B cell (primary cell): ENCODE data around the gene FOXL1. TPM values are rescaled to one million over a fixed set of nuclear protein-coding genes. Genes with fewer than 3 reads are reported as not detected.
"Not testable (repeated sequence)": the region's sequence is repeated elsewhere in the genome, so short reads cannot be mapped to it uniquely, and the experiment has no call there.

Source experiments
- ATAC-seq: fragments of 200-7000 bp; cut with Tn5 transposase; one replicate; pipeline ENCODE4 v1.10.0; 2021; ENCODE audit warnings: low read depth, mild to moderate bottlenecking, moderate number of reproducible peaks, moderate library complexity
- CTCF ChIA-PET: fragments of 350-600 bp; sonication (Branson Sonifier 250); formaldehyde crosslinking; loops from one replicate; lab custom pipeline; 2021; ENCODE audit warnings: antibody characterized with exemption, inconsistent platforms; lab: Charles Lee
- POLR2A ChIA-PET: fragments of 350-600 bp; sonication (Branson Sonifier 250); formaldehyde crosslinking; loops from one replicate; lab custom pipeline; 2021; ENCODE audit warnings: antibody characterized with exemption; lab: Charles Lee
- DNase-seq: peaks from one replicate; pipeline ENCODE4 v3.0.0; 2013
- H2AFZ ChIP-seq: 2 replicates; pipeline ENCODE4 v1.6.1; 2012; ENCODE audit warnings: mild to moderate bottlenecking, low read depth, low read length; ENCODE audit not compliant: insufficient read depth, poor library complexity, severe bottlenecking
- H3K27ac ChIP-seq, 2 donors: 1 replicate in 1 of 2; 2 replicates in 1 of 2; pipeline ENCODE4 v1.5.1; 2012 to 2013; ENCODE audit warnings: low read length in 2 of 2, mild to moderate bottlenecking in 2 of 2, moderate library complexity in 1 of 2
- H3K27me3 ChIP-seq, 4 experiments: fragments of 200-600 bp in 1 of 4; sonication (generic) in 1 of 4; replicated peaks in 1 of 4; 1 replicate in 2 of 4; 2 replicates in 2 of 4; pipeline versions ENCODE4 v1.6.1 to v1.7.0; 2013 to 2016; ENCODE audit warnings: low read length in 3 of 4, mild to moderate bottlenecking in 2 of 4, mixed read lengths in 1 of 4, moderate library complexity in 1 of 4; ENCODE audit not compliant: insufficient read depth in 4 of 4, control insufficient read depth in 3 of 4; ENCODE audit errors: control extremely low read depth in 1 of 4
- H3K36me3 ChIP-seq, 2 experiments: replicated peaks in 1 of 2; 1 replicate in 1 of 2; 2 replicates in 1 of 2; pipeline versions ENCODE4 v1.6.1 to v1.7.1; 2013; ENCODE audit warnings: low read length in 1 of 2; ENCODE audit not compliant: insufficient read depth in 2 of 2, control insufficient read depth in 1 of 2; ENCODE audit errors: control extremely low read depth in 1 of 2, extremely low read depth in 1 of 2
- H3K4me1 ChIP-seq, 2 donors: fragments of 200-600 bp in 1 of 2; sonication (generic) in 1 of 2; 1 replicate in 1 of 2; 2 replicates in 1 of 2; pipeline versions ENCODE4 v1.5.1 to v1.6.1; 2013 to 2017; ENCODE audit warnings: low read length in 2 of 2; ENCODE audit not compliant: control insufficient read depth in 2 of 2, insufficient read depth in 2 of 2
- H3K4me2 ChIP-seq: replicated peaks from 2 replicates; pipeline ENCODE3; 2012; ENCODE audit warnings: mild to moderate bottlenecking, low read depth, low read length; ENCODE audit not compliant: poor library complexity, severe bottlenecking
- H3K4me3 ChIP-seq, 5 experiments: fragments of 200-600 bp in 1 of 5; sonication (generic) in 1 of 5; 1 replicate in 3 of 5; 2 replicates in 2 of 5; pipeline versions ENCODE4 v1.5.1 to v1.7.0; 2011 to 2016; ENCODE audit warnings: low read length in 4 of 5, mild to moderate bottlenecking in 4 of 5, low read depth in 2 of 5, control low read depth in 1 of 5, moderate library complexity in 1 of 5; ENCODE audit not compliant: insufficient read depth in 1 of 5; ENCODE audit errors: control extremely low read depth in 1 of 5, extremely low read depth in 1 of 5
- H3K79me2 ChIP-seq: fragments of 200-600 bp; sonication (generic); one replicate; pipeline ENCODE4 v1.6.0; 2016; ENCODE audit warnings: low read length; ENCODE audit not compliant: control insufficient read depth, insufficient read depth
- H3K9ac ChIP-seq: fragments of 200-600 bp; sonication (generic); 2 replicates; pipeline ENCODE4 v1.6.1; 2017; ENCODE audit warnings: mild to moderate bottlenecking, low read length, moderate library complexity
- H3K9me3 ChIP-seq, 3 donors: one replicate each; pipeline versions ENCODE4 v1.6.1 to v1.7.1; 2013; ENCODE audit warnings: low read length in 2 of 3; ENCODE audit not compliant: control insufficient read depth in 2 of 3, insufficient read depth in 1 of 3; ENCODE audit errors: control extremely low read depth in 1 of 3
- H4K20me1 ChIP-seq: 2 replicates; pipeline ENCODE4 v1.6.0; 2012; ENCODE audit warnings: mild to moderate bottlenecking, low read length; ENCODE audit not compliant: insufficient read depth, control insufficient read depth, poor library complexity, severe bottlenecking
- H3K27ac Mint-ChIP-seq: one replicate; pipeline ENCODE4 v1.8.0; 2021; ENCODE audit warnings: mixed read lengths
- H3K27me3 Mint-ChIP-seq: one replicate; pipeline ENCODE4 v1.8.0; 2021; ENCODE audit warnings: mixed read lengths
- H3K4me1 Mint-ChIP-seq: one replicate; pipeline ENCODE4 v1.8.0; 2021; ENCODE audit warnings: mixed read lengths
- H3K4me3 Mint-ChIP-seq: one replicate; pipeline ENCODE4 v1.8.0; 2021; ENCODE audit warnings: mixed read lengths
- H3K9me3 Mint-ChIP-seq: one replicate; pipeline ENCODE4 v1.8.0; 2022; ENCODE audit warnings: mixed read lengths; ENCODE audit not compliant: insufficient read depth
- CTCF ChIP-seq: fragments of 200-600 bp; IDR thresholded peaks from one replicate; pipeline ENCODE4 v1.8.0; 2022; ENCODE audit warnings: antibody characterized with exemption, mild to moderate bottlenecking
- EZH2 ChIP-seq: IDR thresholded peaks from 2 replicates; pipeline ENCODE4 v1.6.1; 2012; ENCODE audit warnings: borderline replicate concordance, low read depth, mild to moderate bottlenecking, moderate library complexity, low read length; ENCODE audit not compliant: insufficient read depth, poor library complexity, severe bottlenecking
- WGBS: methylation state at CpG from one replicate; pipeline ENCODE4 v1.1.5; 2013; ENCODE audit warnings: missing lambda C conversion rate; ENCODE audit not compliant: insufficient coverage; 5-methylcytosine and 5-hydroxymethylcytosine counted together
- intact Hi-C: fragments of 100-400 bp; cut with micrococcal nuclease; formaldehyde crosslinking; loops from one replicate; pipeline ENCODE4 v1.10.0; 2022
- polyA plus RNA-seq: library from polyadenylated mRNA; depleted of rRNA; stranded (reverse); fragments of >200 nt; gene quantifications from 2 replicates; pipeline ENCODE4 v1.2.3, GENCODE V29; 2012
- total RNA-seq, 2 donors: library from RNA; stranded (reverse); fragments of 120-200 nt in 1 of 2; gene quantifications; 1 replicate in 1 of 2; 2 replicates in 1 of 2; pipeline versions ENCODE4 v1.2.3 to v1.2.4, GENCODE V29; 2013 to 2022

Gene FOXL1
- total and polyA plus RNA-seq, 2 donors (not counting 1 experiment from before 2014, with no cell fraction given) = not detected

- Histone ChIP-seq H3K27me3 (peaks cover 0 to 18% (median 4%) of the 10 kb centered on the region in 4 experiments), H3K9ac (no peak overlapping the region), H3K4me2 (no peak overlapping the region), H4K20me1 (no peaks in the 10 kb centered on the region), H3K36me3 (no peaks in the 10 kb centered on the region), H3K79me2 (no peaks in the 10 kb centered on the region), H3K4me3 (no peak overlapping the region), H2AFZ (no peak overlapping the region), H3K4me1 (no peaks in the 10 kb centered on the region), H3K9me3 (no peaks in the 10 kb centered on the region), H3K27ac (no peak overlapping the region)
- no peaks in the 10 kb centered on the region for H3K9me3 Mint-ChIP-seq
- TF ChIP-seq CTCF (no peak), EZH2 (no peak)
- ATAC-seq = no peak
- DNase-seq = no peak
- intact Hi-C loops = no loop called here
- no peak overlapping the region for H3K4me3 Mint-ChIP-seq
- no peak overlapping the region for H3K27ac Mint-ChIP-seq
- peaks cover 33% of the 10 kb centered on the region for H3K27me3 Mint-ChIP-seq
- CTCF ChIA-PET = no interaction called here
- 90% methylated on average over 6 of the region's 10 CpGs for WGBS
- POLR2A ChIA-PET = no interaction called here
- no peaks in the 10 kb centered on the region for H3K4me1 Mint-ChIP-seq
Measured at GRCh38 chr16:86585821-86586611, 7.7 kb downstream of the FOXL1 start.

GRCh38 chr16:86587487-86587886 lies 9.1 kb downstream of the FOXL1 start:
- DNase-seq = no peak
- no peak overlapping the region for H3K27ac ChIP-seq
- CTCF ChIA-PET = no interaction called here
- POLR2A ChIA-PET = no interaction called here
- H3K4me3 Mint-ChIP-seq = no peak overlapping the region
- intact Hi-C loops = no loop called here
- H3K79me2 ChIP-seq = no peaks in the 10 kb centered on the region
- no peaks in the 10 kb centered on the region for H3K9me3 ChIP-seq
- H3K27me3 Mint-ChIP-seq = peaks cover 32% of the 10 kb centered on the region
- H3K4me1 ChIP-seq = no peaks in the 10 kb centered on the region
- H3K27me3 ChIP-seq = peaks cover 0 to 17% (median 4%) of the 10 kb centered on the region in 4 experiments
- TF ChIP-seq EZH2 (no peak), CTCF (no peak)
- no peaks in the 10 kb centered on the region for H3K36me3 ChIP-seq
- H4K20me1 ChIP-seq = no peaks in the 10 kb centered on the region
- H3K4me1 Mint-ChIP-seq = no peaks in the 10 kb centered on the region
- no peak overlapping the region for H3K27ac Mint-ChIP-seq
- H2AFZ ChIP-seq = no peak overlapping the region
- ATAC-seq = no peak
- no peak overlapping the region for H3K4me3 ChIP-seq
- no peak overlapping the region for H3K4me2 ChIP-seq
- no peaks in the 10 kb centered on the region for H3K9me3 Mint-ChIP-seq
- no peak overlapping the region for H3K9ac ChIP-seq
- 95% methylated on average over 3 of the region's 3 CpGs for WGBS

- CTCF ChIA-PET, H3K4me3 ChIP-seq, H3K9ac ChIP-seq, H3K27ac Mint-ChIP-seq, H3K36me3 ChIP-seq, H2AFZ ChIP-seq, H3K4me1 ChIP-seq, H3K4me2 ChIP-seq, ATAC-seq, H3K79me2 ChIP-seq, intact Hi-C loops, DNase-seq, POLR2A ChIA-PET, H4K20me1 ChIP-seq, H3K4me1 Mint-ChIP-seq, H3K27ac ChIP-seq, H3K9me3 ChIP-seq, H3K9me3 Mint-ChIP-seq, H3K4me3 Mint-ChIP-seq: not testable (repeated sequence)
- 84% methylated on average over 3 of the region's 3 CpGs for WGBS
- peaks cover 0 to 15% (median 5%) of the 10 kb centered on the region in 4 experiments for H3K27me3 ChIP-seq
- peaks cover 32% of the 10 kb centered on the region for H3K27me3 Mint-ChIP-seq
Measured at GRCh38 chr16:86587955-86588354, 9.6 kb downstream of the FOXL1 start.
